Measurements from ENCODE around the gene ACSS3.

DNA sequence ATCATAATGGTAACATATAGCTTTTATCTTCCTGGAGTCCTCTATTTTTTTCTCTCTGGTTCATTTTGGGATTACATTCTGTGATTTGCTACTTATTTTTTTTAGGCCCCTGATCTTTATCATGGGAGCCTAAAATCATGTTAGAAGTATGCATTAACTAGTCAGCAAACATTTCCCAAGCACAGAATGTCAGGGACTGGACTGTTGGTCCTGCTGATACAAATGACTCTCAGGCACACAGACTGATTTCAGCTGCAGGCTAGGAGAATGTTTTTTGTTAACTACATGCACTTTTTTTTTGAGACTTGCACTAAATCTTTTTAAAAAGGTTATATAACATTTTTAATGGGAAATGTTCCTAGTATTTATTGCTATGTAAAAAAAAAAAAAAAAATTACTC is 131.1 kb downstream of the ACSS3 start:
- TF ChIP-seq, protein P1, sequence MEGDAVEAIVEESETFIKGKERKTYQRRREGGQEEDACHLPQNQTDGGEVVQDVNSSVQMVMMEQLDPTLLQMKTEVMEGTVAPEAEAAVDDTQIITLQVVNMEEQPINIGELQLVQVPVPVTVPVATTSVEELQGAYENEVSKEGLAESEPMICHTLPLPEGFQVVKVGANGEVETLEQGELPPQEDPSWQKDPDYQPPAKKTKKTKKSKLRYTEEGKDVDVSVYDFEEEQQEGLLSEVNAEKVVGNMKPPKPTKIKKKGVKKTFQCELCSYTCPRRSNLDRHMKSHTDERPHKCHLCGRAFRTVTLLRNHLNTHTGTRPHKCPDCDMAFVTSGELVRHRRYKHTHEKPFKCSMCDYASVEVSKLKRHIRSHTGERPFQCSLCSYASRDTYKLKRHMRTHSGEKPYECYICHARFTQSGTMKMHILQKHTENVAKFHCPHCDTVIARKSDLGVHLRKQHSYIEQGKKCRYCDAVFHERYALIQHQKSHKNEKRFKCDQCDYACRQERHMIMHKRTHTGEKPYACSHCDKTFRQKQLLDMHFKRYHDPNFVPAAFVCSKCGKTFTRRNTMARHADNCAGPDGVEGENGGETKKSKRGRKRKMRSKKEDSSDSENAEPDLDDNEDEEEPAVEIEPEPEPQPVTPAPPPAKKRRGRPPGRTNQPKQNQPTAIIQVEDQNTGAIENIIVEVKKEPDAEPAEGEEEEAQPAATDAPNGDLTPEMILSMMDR (IDR thresholded peaks at IDR 0.05): no peak
- no peak for TF ChIP-seq EZH2 (IDR thresholded peaks at IDR 0.05; ENCODE audit: borderline replicate concordance, insufficient read depth, low read depth, low read length, poor library complexity, severe bottlenecking)
